NCI-H1436 treated with DMSO at 0.1 percent for 48 hours (cell line): ENCODE measurements around the gene DNAI2.

Source experiments
- DNase-seq: peaks from one replicate; lab custom pipeline; 2025; lab: John Stamatoyannopoulos, UW

Gene DNAI2

GRCh38 chr17:74307984-74308773 is 34.1 kb downstream of the DNAI2 start:
- DNase-seq = no peak

GRCh38 chr17:74309902-74310301 is 35.9 kb downstream of the DNAI2 start:
- DNase-seq = no peak

- no peak for DNase-seq
These were observed 40.8 kb downstream of the DNAI2 start for GRCh38 chr17:74314877-74315276.

GRCh38 chr17:74316220-74316619 is 42.2 kb downstream of the DNAI2 start:
- no peak for DNase-seq

GRCh38 chr17:74317071-74317470 is 43.0 kb downstream of the DNAI2 start:
- no peak for DNase-seq

- no peak for DNase-seq
These were observed 44.4 kb downstream of the DNAI2 start for GRCh38 chr17:74318391-74318790.

GRCh38 chr17:74324521-74324920 is 50.5 kb downstream of the DNAI2 start:
- no peak for DNase-seq

- no peak for DNase-seq
These were observed 51.3 kb downstream of the DNAI2 start for GRCh38 chr17:74325376-74325742.

- no peak for DNase-seq
These were observed 51.8 kb downstream of the DNAI2 start, which contains the start of gene KIF19 for GRCh38 chr17:74325743-74326379. Gene KIF19, plus strand, starts transcription at chr17:74326226. Its CDS starts 124 bp downstream, at chr17:74326350.

- DNase-seq = no peak
These were observed 52.5 kb downstream of the DNAI2 start for GRCh38 chr17:74326506-74326905.

GRCh38 chr17:74328487-74328886 is 54.5 kb downstream of the DNAI2 start:
- no peak for DNase-seq

- DNase-seq = no peak
These were observed 55.3 kb downstream of the DNAI2 start for GRCh38 chr17:74329378-74329777.

- DNase-seq = no peak
These were observed 56.4 kb downstream of the DNAI2 start for GRCh38 chr17:74330446-74330845.

GRCh38 chr17:74332017-74332650 is 58.1 kb downstream of the DNAI2 start:
- DNase-seq = peak; percentile 57

GRCh38 chr17:74332763-74333283 is 58.8 kb downstream of the DNAI2 start:
- peak; percentile 87 for DNase-seq

GRCh38 chr17:74334393-74335039 is 60.5 kb downstream of the DNAI2 start:
- no peak for DNase-seq

GRCh38 chr17:74335529-74336062 is 61.6 kb downstream of the DNAI2 start:
- DNase-seq = no peak

- DNase-seq = no peak
These were observed 62.3 kb downstream of the DNAI2 start for GRCh38 chr17:74336307-74336706.

GRCh38 chr17:74337834-74338500 is 63.9 kb downstream of the DNAI2 start:
- no peak for DNase-seq

- DNase-seq = peak; percentile 90
These were observed 65.6 kb downstream of the DNAI2 start for GRCh38 chr17:74339537-74340195.

- no peak for DNase-seq
These were observed 66.5 kb downstream of the DNAI2 start for GRCh38 chr17:74340470-74341023.
